Activated CD8-positive, alpha-beta memory T cell treated with anti-CD3 and anti-CD28 coated beads, Interleukin-2, amount 50 U/mL, for 48 hours (primary cell): Measurements from ENCODE around the gene ANKRD6.
A peak's percentile ranks its signal among the peaks of the same experiment; 100 is the strongest.
"Not testable (repeated sequence)": the region's sequence is repeated elsewhere in the genome, so short reads cannot be mapped to it uniquely, and the experiment has no call there.

Experiments used
- DNase-seq: peaks from one replicate; pipeline ENCODE4 v3.0.0-alpha.2; 2020

Gene ANKRD6

DNA sequence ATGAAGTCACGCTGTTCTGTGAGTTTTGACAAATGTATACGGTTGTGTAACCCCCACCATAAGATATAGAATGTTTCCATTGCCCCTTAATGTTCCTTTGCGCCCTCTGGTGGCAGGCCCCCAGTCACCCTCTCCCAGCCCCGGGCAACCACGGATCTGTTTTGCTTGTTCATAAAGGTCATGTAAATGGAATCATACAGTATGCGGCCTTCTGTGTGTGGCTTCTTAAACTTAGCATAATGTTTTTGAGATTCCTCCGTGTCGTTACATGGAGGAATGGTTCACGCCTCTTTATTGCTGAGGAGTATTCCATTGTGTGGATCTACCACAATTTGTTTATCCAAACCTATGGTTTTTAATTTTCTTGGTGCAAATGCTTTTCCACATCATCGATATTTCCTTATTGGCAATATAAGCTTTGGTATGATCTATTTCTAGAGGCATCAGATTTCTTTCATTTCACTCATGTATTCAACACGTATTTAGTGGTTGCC, 177.2 kb downstream of the ANKRD6 start:
- peak; percentile 92 for DNase-seq

DNA sequence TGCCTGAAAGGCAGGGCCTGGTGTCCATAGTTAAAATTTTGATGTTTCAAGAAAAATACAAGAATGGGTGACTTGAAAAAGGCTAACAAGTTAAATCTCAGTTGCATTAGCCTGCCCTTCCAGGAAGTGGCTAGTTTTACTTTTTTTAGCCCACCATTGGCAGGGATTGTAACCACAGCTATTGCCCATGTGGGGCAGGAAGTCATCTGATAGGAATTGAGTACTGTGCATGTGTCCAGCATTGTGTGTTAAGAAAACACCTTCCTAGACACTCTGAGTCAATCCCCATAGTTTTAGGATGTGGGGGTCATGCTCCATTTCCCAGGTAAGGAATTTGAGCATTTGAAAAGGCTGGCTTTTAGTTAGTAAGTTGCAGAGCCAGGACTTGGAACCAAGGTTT, 178.7 kb downstream of the ANKRD6 start:
- no peak for DNase-seq

- DNase-seq: no peak
These were observed 179.2 kb downstream of the ANKRD6 start for GRCh38 chr6:89612121-89612520.

- no peak for DNase-seq
These were observed 180.8 kb downstream of the ANKRD6 start for GRCh38 chr6:89613790-89614189.

DNA sequence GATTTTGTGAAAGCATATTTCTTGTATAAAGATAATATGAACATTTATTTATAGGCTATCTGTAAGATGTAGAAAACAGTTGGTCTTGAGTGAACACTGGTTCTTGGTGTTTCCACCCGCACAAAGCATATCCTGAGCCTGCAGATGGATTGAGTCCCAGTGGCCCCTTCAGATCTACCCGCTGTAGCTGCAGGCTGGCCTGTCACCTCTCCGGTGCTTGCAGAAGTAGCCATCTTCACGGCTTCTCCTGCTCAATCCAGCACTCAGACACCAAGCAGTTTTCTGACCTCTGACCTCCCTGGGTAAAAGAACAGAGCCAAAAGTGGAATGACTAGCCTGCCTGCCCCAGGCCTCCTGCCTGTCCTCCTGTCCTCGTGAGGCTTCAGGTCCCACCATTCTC, 182.9 kb downstream of the ANKRD6 start:
- DNase-seq: peak; percentile 30

GRCh38 chr6:89616531-89616930, 183.6 kb downstream of the ANKRD6 start:
- DNase-seq: peak; percentile 45

GRCh38 chr6:89618026-89618425, 185.1 kb downstream of the ANKRD6 start:
- DNase-seq: peak; percentile 3

DNA sequence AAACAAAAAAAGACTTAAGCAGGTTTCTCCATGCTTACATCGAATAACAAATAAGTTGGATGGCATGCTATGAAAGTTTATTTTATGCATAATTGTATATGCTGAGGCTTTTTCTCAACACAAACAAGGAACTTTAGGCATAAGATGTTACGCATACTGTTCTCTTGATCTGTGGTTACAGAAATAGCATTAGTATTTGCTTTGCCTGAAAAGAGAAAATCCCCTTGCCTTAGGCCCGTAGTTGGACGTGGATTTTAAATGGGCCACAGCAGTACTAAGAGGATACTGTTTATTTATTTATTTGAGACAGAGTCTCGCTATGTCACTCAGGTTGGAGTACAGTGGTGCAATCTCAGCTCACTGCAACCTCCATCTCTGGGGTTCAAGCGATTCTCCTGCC, 186.6 kb downstream of the ANKRD6 start:
- DNase-seq: no peak

GRCh38 chr6:89623749-89624148, 190.8 kb downstream of the ANKRD6 start:
- peak; percentile 35 for DNase-seq

GRCh38 chr6:89630488-89630887, 197.5 kb downstream of the ANKRD6 start:
- DNase-seq: no peak

- DNase-seq: not testable (repeated sequence)
These were observed 203.5 kb downstream of the ANKRD6 start for GRCh38 chr6:89636412-89636811.

DNA sequence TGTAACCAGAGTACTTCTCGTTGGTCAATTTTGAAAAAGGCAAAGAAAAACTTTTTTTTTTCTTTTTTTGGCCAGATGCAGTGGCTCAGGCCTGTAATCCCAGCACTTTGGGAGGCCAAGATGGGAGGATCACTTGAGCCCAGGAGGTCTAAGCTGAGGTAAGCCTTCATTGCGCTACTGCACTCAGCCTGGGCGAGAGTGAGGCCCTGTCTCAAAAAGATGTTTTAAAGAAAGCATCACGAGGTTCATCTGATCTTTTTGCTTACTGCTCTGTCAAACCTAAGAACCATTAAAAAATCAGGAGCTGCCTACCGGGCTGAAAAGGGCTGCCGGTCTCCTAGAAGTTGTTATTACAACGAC, 205.0 kb downstream of the ANKRD6 start:
- no peak for DNase-seq

GRCh38 chr6:89638320-89639195, 205.6 kb downstream of the ANKRD6 start, which contains the start of gene LYRM2:
Gene LYRM2, minus strand, starts transcription at chr6:89638747. Its CDS starts 31 bp downstream, at chr6:89638716.
- DNase-seq: peak; percentile 96

GRCh38 chr6:89640804-89641203, 207.9 kb downstream of the ANKRD6 start:
- DNase-seq: no peak

- DNase-seq: not testable (repeated sequence)
These were observed 208.6 kb downstream of the ANKRD6 start for GRCh38 chr6:89641581-89641980.

- DNase-seq: no peak
These were observed 210.0 kb downstream of the ANKRD6 start for GRCh38 chr6:89642956-89643355.

- no peak for DNase-seq
These were observed 210.5 kb downstream of the ANKRD6 start for GRCh38 chr6:89643406-89643805.

DNA sequence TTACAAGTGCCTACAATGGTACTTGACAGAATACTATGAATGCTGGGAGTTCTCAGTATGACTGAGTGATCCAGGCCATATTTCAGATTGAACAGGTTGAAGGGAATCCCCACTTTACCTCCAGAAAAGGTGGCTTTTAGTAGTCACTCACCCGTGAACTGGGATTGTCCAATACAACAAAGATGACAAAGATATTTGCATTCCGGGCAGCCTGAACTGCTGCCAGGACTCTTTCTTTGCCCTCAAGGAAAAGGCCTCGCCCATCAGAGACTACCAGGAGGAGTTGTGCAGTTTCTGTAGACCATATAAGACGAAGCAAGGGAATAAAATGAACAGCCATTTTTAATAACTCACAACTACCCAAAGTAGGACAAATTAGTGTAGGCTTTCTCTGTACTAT, 211.9 kb downstream of the ANKRD6 start:
- no peak for DNase-seq

- no peak for DNase-seq
These were observed 216.7 kb downstream of the ANKRD6 start for GRCh38 chr6:89649682-89650081.

GRCh38 chr6:89650579-89650978, 217.6 kb downstream of the ANKRD6 start:
- DNase-seq: no peak

DNA sequence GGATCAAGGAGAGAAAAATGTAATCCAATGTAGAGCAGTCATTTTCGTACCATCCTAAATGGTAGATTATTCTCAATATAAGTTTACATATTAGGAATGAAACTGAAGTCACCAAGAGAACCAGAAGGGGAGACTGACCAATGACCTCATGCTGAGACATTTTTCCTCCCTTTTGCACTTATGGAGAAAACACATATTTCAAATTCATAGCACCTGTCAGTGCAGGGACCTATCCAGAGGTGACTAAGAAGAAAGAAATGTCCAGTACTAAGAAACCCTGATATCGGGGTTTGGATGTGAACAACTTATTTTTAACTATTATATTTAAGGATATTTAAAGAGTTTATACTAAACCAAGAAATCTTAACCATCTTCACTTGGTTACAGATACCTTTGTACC, 222.2 kb downstream of the ANKRD6 start:
- DNase-seq: no peak

GRCh38 chr6:89657445-89658158, 224.7 kb downstream of the ANKRD6 start:
- DNase-seq: no peak

GRCh38 chr6:89660981-89661380, 228.0 kb downstream of the ANKRD6 start:
- no peak for DNase-seq

GRCh38 chr6:89661559-89661958, 228.6 kb downstream of the ANKRD6 start:
- no peak for DNase-seq
